ENCODE results near the gene ZNF423.

Gene ZNF423

GRCh38 chr16:49545741-49546448, 310.0 kb downstream of the ZNF423 start:
- CTCF ChIA-PET = interaction anchor here (1.0 to 3.4 kb wide), 2 partner anchors 10 to 376 kb away, joined by 3 to 14 read pairs; no protein-coding TSS in a partner anchor
- TF ChIP-seq CTBP1 (IDR thresholded peaks at IDR 0.05; ENCODE audit: borderline replicate concordance) = no peak
- no peak for TF ChIP-seq L3MBTL2 (conservative IDR thresholded peaks at IDR 0.05)
- TF ChIP-seq HDGF (IDR thresholded peaks at IDR 0.05; ENCODE audit: borderline replicate concordance) = no peak
- no peak for TF ChIP-seq ARNT (IDR thresholded peaks at IDR 0.05)
- no peak for TF ChIP-seq LEF1 (IDR thresholded peaks at IDR 0.05; ENCODE audit: borderline replicate concordance)
- TF ChIP-seq ELF4 (IDR thresholded peaks at IDR 0.05) = no peak
- TF ChIP-seq NFRKB (IDR thresholded peaks at IDR 0.05) = no peak
- no peak for TF ChIP-seq ZNF384 (IDR thresholded peaks at IDR 0.05)
- no peak for TF ChIP-seq FOXK2 (IDR thresholded peaks at IDR 0.05)
- no peak for TF ChIP-seq SUZ12 (IDR thresholded peaks at IDR 0.05)
- TF ChIP-seq SP1 (IDR thresholded peaks at IDR 0.05) = no peak
- no peak for TF ChIP-seq FOXM1 (IDR thresholded peaks at IDR 0.05; ENCODE audit: borderline replicate concordance)
- TF ChIP-seq, protein P1, sequence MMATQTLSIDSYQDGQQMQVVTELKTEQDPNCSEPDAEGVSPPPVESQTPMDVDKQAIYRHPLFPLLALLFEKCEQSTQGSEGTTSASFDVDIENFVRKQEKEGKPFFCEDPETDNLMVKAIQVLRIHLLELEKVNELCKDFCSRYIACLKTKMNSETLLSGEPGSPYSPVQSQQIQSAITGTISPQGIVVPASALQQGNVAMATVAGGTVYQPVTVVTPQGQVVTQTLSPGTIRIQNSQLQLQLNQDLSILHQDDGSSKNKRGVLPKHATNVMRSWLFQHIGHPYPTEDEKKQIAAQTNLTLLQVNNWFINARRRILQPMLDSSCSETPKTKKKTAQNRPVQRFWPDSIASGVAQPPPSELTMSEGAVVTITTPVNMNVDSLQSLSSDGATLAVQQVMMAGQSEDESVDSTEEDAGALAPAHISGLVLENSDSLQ (IDR thresholded peaks at IDR 0.05) = no peak
- no peak for TF ChIP-seq BHLHE40 (IDR thresholded peaks at IDR 0.05; ENCODE audit: borderline replicate concordance)
- no peak for TF ChIP-seq FOXA1 (IDR thresholded peaks at IDR 0.05)
- no peak for TF ChIP-seq TARDBP (IDR thresholded peaks at IDR 0.05)
- DNase-seq (ENCODE audit: extremely low spot score) = no peak
- POLR2A ChIA-PET = no interaction called here

GRCh38 chr16:49545243-49545642, 310.7 kb downstream of the ZNF423 start:
- ChIA-PET CTCF (interaction anchor here (3.4 kb wide), 1 partner anchor 11 kb away, joined by 14 read pairs; no protein-coding TSS in a partner anchor), POLR2A (no interaction called here)
- no peak for DNase-seq (ENCODE audit: extremely low spot score)
- TF ChIP-seq ZNF384 (IDR thresholded peaks at IDR 0.05) (no peak), TARDBP (IDR thresholded peaks at IDR 0.05) (no peak), BHLHE40 (IDR thresholded peaks at IDR 0.05; ENCODE audit: borderline replicate concordance) (no peak), SP1 (IDR thresholded peaks at IDR 0.05) (no peak), CTBP1 (IDR thresholded peaks at IDR 0.05; ENCODE audit: borderline replicate concordance) (no peak), FOXK2 (IDR thresholded peaks at IDR 0.05) (no peak), HDGF (IDR thresholded peaks at IDR 0.05; ENCODE audit: borderline replicate concordance) (no peak), FOXA1 (IDR thresholded peaks at IDR 0.05) (no peak), FOXM1 (IDR thresholded peaks at IDR 0.05; ENCODE audit: borderline replicate concordance) (no peak), L3MBTL2 (conservative IDR thresholded peaks at IDR 0.05) (no peak), ARNT (IDR thresholded peaks at IDR 0.05) (no peak), NFRKB (IDR thresholded peaks at IDR 0.05) (no peak)
- TF ChIP-seq, protein P1 (IDR thresholded peaks at IDR 0.05) = no peak

GRCh38 chr16:49544828-49545227, 311.1 kb downstream of the ZNF423 start:
- no peak for TF ChIP-seq TARDBP (IDR thresholded peaks at IDR 0.05)
- TF ChIP-seq FOXK2 (IDR thresholded peaks at IDR 0.05) = no peak
- POLR2A ChIA-PET = no interaction called here
- DNase-seq (ENCODE audit: extremely low spot score) = no peak
- CTCF ChIA-PET = interaction anchor here (3.4 kb wide), 1 partner anchor 12 kb away, joined by 14 read pairs; no protein-coding TSS in a partner anchor

- ChIA-PET CTCF (interaction anchor here (3.4 kb wide), 1 partner anchor 13 kb away, joined by 14 read pairs; no protein-coding TSS in a partner anchor), POLR2A (no interaction called here)
- DNase-seq (ENCODE audit: extremely low spot score) = no peak
- TF ChIP-seq TARDBP (IDR thresholded peaks at IDR 0.05) (no peak), FOXA1 (IDR thresholded peaks at IDR 0.05) (no peak), SUZ12 (IDR thresholded peaks at IDR 0.05) (no peak), HDGF (IDR thresholded peaks at IDR 0.05; ENCODE audit: borderline replicate concordance) (no peak), FOXK2 (IDR thresholded peaks at IDR 0.05) (no peak), SP1 (IDR thresholded peaks at IDR 0.05) (no peak), L3MBTL2 (conservative IDR thresholded peaks at IDR 0.05) (no peak), BHLHE40 (IDR thresholded peaks at IDR 0.05; ENCODE audit: borderline replicate concordance) (no peak), CTBP1 (IDR thresholded peaks at IDR 0.05; ENCODE audit: borderline replicate concordance) (no peak), FOXM1 (IDR thresholded peaks at IDR 0.05; ENCODE audit: borderline replicate concordance) (no peak), ZNF384 (IDR thresholded peaks at IDR 0.05) (no peak), NFRKB (IDR thresholded peaks at IDR 0.05) (no peak), LEF1 (IDR thresholded peaks at IDR 0.05; ENCODE audit: borderline replicate concordance) (no peak)
Observed at GRCh38 chr16:49543631-49543946, 312.3 kb downstream of the ZNF423 start.

- TF ChIP-seq ELF4 (IDR thresholded peaks at IDR 0.05) (no peak), FOXA1 (IDR thresholded peaks at IDR 0.05) (no peak), L3MBTL2 (conservative IDR thresholded peaks at IDR 0.05) (no peak), TARDBP (IDR thresholded peaks at IDR 0.05) (no peak), ZNF384 (IDR thresholded peaks at IDR 0.05) (no peak), FOXK2 (IDR thresholded peaks at IDR 0.05) (no peak), SP1 (IDR thresholded peaks at IDR 0.05) (no peak), CTBP1 (IDR thresholded peaks at IDR 0.05; ENCODE audit: borderline replicate concordance) (no peak), BHLHE40 (IDR thresholded peaks at IDR 0.05; ENCODE audit: borderline replicate concordance) (no peak), NFRKB (IDR thresholded peaks at IDR 0.05) (no peak), LEF1 (IDR thresholded peaks at IDR 0.05; ENCODE audit: borderline replicate concordance) (no peak)
- TF ChIP-seq, protein P1 (IDR thresholded peaks at IDR 0.05) = no peak
- no peak for DNase-seq (ENCODE audit: extremely low spot score)
- ChIA-PET POLR2A (no interaction called here), CTCF (interaction anchor here (1.1 to 3.4 kb wide), 2 partner anchors 13 kb away, joined by 4 to 14 read pairs; no protein-coding TSS in a partner anchor)
Observed at GRCh38 chr16:49542946-49543630, 312.8 kb downstream of the ZNF423 start.
